AG10803 (cell line): Measurements from ENCODE around the gene TDRD6.
A peak's percentile ranks its signal among the peaks of the same experiment; 100 is the strongest.
"Not testable (repeated sequence)": the region's sequence is repeated elsewhere in the genome, so short reads cannot be mapped to it uniquely, and the experiment has no call there.

ENCODE experiments used
- DNase-seq: peaks from one replicate; pipeline ENCODE4 v3.0.0; 2010; ENCODE audit warnings: low read depth
- H3K4me3 ChIP-seq: 2 replicates; pipeline ENCODE4 v1.5.1; 2011; ENCODE audit warnings: mild to moderate bottlenecking, low read length, control low read depth
- CTCF ChIP-seq: conservative IDR thresholded peaks from 2 replicates; pipeline ENCODE4 v1.5.1; 2011; ENCODE audit warnings: mild to moderate bottlenecking, low read length, control low read depth, inconsistent platforms

The TDRD6 gene

GRCh38 chr6:46687619-46688097, at the start of gene TDRD6:
Gene TDRD6, plus strand, starts transcription at chr6:46687885. Its CDS starts 244 bp downstream, at chr6:46688129.
- TF ChIP-seq CTCF = no peak
- no peak for DNase-seq
- no peak within 1 kb of the TSS for H3K4me3 ChIP-seq

GRCh38 chr6:46637933-46638332, 49.8 kb upstream of the TDRD6 start:
- TF ChIP-seq CTCF = no peak
- DNase-seq = no peak
- H3K4me3 ChIP-seq = no peak overlapping the region

GRCh38 chr6:46638650-46639049, 49.0 kb upstream of the TDRD6 start:
- H3K4me3 ChIP-seq = no peak overlapping the region
- no peak for DNase-seq
- TF ChIP-seq CTCF = no peak

GRCh38 chr6:46642928-46643751, 44.5 kb upstream of the TDRD6 start:
- no peak overlapping the region for H3K4me3 ChIP-seq
- no peak for DNase-seq
- TF ChIP-seq CTCF = no peak

GRCh38 chr6:46645265-46645664, 42.4 kb upstream of the TDRD6 start:
- no peak for TF ChIP-seq CTCF
- DNase-seq = no peak
- no peak overlapping the region for H3K4me3 ChIP-seq

GRCh38 chr6:46648108-46648507, 39.6 kb upstream of the TDRD6 start:
- not testable (repeated sequence) for H3K4me3 ChIP-seq, DNase-seq

GRCh38 chr6:46648869-46649492, 38.7 kb upstream of the TDRD6 start:
- TF ChIP-seq CTCF = no peak
- no peak overlapping the region for H3K4me3 ChIP-seq
- peak; percentile 15 for DNase-seq
